NCI-H69 (cell line): ENCODE measurements around the gene SRPX.

Source experiments
- DNase-seq: peaks from one replicate; lab custom pipeline; 2025; lab: John Stamatoyannopoulos, UW

Gene SRPX

GRCh38 chrX:38211891-38212635 lies 8.6 kb downstream of the SRPX start:
- no peak for DNase-seq

GRCh38 chrX:38206542-38206941 lies 14.1 kb downstream of the SRPX start:
- no peak for DNase-seq

- DNase-seq: no peak
Measured at GRCh38 chrX:38206036-38206435, 14.6 kb downstream of the SRPX start.

- DNase-seq: no peak
Measured at GRCh38 chrX:38205039-38205438, 15.6 kb downstream of the SRPX start.

- peak; percentile 49 for DNase-seq
Measured at GRCh38 chrX:38192007-38192810, 28.5 kb downstream of the SRPX start.

GRCh38 chrX:38189431-38190250 lies 31.0 kb downstream of the SRPX start:
- peak; percentile 64 for DNase-seq

- DNase-seq: peak; percentile 24
Measured at GRCh38 chrX:38183596-38183995, 37.1 kb downstream of the SRPX start.

GRCh38 chrX:38181357-38181756 lies 39.3 kb downstream of the SRPX start:
- no peak for DNase-seq

GRCh38 chrX:38178396-38178795 lies 42.3 kb downstream of the SRPX start:
- DNase-seq: no peak

- peak; percentile 90 for DNase-seq
Measured at GRCh38 chrX:38175139-38175538, 45.5 kb downstream of the SRPX start.

GRCh38 chrX:38172596-38172995 lies 48.1 kb downstream of the SRPX start:
- DNase-seq: peak; percentile 56

- DNase-seq: peak; percentile 78
Measured at GRCh38 chrX:38170556-38170955, 50.1 kb downstream of the SRPX start.

GRCh38 chrX:38166478-38167083 lies 54.1 kb downstream of the SRPX start:
- peak; percentile 41 for DNase-seq

- DNase-seq: peak; percentile 26
Measured at GRCh38 chrX:38165023-38165422, 55.6 kb downstream of the SRPX start.

GRCh38 chrX:38163193-38163592 lies 57.5 kb downstream of the SRPX start:
- DNase-seq: peak; percentile 73

- DNase-seq: no peak
Measured at GRCh38 chrX:38156838-38157237, 63.8 kb downstream of the SRPX start.

GRCh38 chrX:38154818-38155217 lies 65.9 kb downstream of the SRPX start:
- DNase-seq: peak; percentile 33

- no peak for DNase-seq
Measured at GRCh38 chrX:38154340-38154739, 66.3 kb downstream of the SRPX start.

GRCh38 chrX:38151441-38151840 lies 69.2 kb downstream of the SRPX start:
- DNase-seq: peak; percentile 66

GRCh38 chrX:38150993-38151392 lies 69.7 kb downstream of the SRPX start:
- peak; percentile 68 for DNase-seq

GRCh38 chrX:38149016-38149415 lies 71.7 kb downstream of the SRPX start:
- DNase-seq: no peak

- DNase-seq: peak; percentile 8
Measured at GRCh38 chrX:38142610-38143009, 78.1 kb downstream of the SRPX start.
